Activated naive CD8-positive, alpha-beta T cell (primary cell): ENCODE results near the gene NGEF.
A peak's percentile ranks its signal among the peaks of the same experiment; 100 is the strongest.
"Not testable (repeated sequence)": the region's sequence is repeated elsewhere in the genome, so short reads cannot be mapped to it uniquely, and the experiment has no call there.

ENCODE experiments used
- H3K27ac Mint-ChIP-seq: one replicate; pipeline ENCODE4 v1.8.0; 2021; ENCODE audit warnings: mixed read lengths
- H3K27me3 Mint-ChIP-seq: one replicate; pipeline ENCODE4 v1.8.0; 2021; ENCODE audit warnings: mixed read lengths
- H3K36me3 Mint-ChIP-seq: one replicate; pipeline ENCODE4 v1.8.0; 2021; ENCODE audit warnings: mixed read lengths
- H3K4me1 Mint-ChIP-seq: one replicate; pipeline ENCODE4 v1.8.0; 2021; ENCODE audit warnings: low read depth, mixed read lengths
- H3K4me3 Mint-ChIP-seq: one replicate; pipeline ENCODE4 v1.8.0; 2021; ENCODE audit warnings: mild to moderate bottlenecking, mixed read lengths
- H3K9me3 Mint-ChIP-seq: one replicate; pipeline ENCODE4 v1.8.0; 2021; ENCODE audit warnings: low read depth, mixed read lengths

NGEF gene, protein sequence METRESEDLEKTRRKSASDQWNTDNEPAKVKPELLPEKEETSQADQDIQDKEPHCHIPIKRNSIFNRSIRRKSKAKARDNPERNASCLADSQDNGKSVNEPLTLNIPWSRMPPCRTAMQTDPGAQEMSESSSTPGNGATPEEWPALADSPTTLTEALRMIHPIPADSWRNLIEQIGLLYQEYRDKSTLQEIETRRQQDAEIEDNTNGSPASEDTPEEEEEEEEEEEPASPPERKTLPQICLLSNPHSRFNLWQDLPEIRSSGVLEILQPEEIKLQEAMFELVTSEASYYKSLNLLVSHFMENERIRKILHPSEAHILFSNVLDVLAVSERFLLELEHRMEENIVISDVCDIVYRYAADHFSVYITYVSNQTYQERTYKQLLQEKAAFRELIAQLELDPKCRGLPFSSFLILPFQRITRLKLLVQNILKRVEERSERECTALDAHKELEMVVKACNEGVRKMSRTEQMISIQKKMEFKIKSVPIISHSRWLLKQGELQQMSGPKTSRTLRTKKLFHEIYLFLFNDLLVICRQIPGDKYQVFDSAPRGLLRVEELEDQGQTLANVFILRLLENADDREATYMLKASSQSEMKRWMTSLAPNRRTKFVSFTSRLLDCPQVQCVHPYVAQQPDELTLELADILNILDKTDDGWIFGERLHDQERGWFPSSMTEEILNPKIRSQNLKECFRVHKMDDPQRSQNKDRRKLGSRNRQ

DNA sequence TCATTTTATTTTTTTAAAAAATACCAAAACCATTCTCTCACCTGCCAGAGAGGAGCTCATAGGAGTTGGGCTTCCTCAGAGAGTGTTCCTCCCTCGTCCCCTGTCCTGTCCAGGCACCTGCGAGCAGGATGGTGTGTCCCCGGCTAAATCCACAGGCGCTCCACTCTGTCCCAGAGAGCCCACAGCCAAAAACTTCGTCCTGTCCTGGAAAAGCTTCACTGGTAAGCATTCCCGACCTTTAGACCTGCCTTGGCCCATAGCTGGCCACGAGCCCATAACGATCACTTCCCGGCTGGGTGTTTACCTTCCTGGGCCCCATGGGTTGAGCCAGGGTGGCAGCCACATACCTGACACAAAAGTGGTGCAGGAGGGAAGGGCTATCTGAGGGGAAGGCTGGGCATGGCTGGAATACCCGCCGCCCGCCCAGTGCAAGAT is at the start of gene NGEF:
NGEF (minus strand) TSS at position 230 of the 435 bp plus-strand sequence. CDS start 38,366 bp downstream, outside the sequence.
- H3K4me3 Mint-ChIP-seq, result no peak within 1 kb of the TSS
- H3K4me1 Mint-ChIP-seq, result no peaks in the 10 kb centered on the region
- H3K9me3 Mint-ChIP-seq, result no peaks in the 10 kb centered on the region
- H3K36me3 Mint-ChIP-seq, result no peaks in the 10 kb centered on the region
- no peak within 1 kb of the TSS for H3K27ac Mint-ChIP-seq
- no peaks in the 10 kb centered on the region for H3K27me3 Mint-ChIP-seq

DNA sequence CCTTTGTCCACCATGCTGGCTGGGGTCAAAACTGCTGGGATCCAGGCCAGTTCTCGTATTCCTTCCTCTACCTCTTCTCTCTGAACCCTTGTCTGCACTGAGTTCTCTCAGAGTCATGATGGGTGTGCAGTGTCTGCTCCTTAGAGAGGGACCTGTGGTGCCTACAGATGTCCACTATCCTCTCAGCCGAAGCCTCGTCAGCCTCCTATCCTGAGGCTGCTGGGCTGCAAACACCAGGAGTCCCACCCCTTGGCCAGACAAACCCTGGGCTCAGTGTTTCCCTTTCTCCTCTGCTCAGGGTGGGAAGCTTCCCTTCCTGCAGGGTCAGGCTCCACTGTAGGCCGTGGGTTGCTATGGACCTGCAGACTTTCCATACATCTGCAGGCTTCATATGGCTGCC is 49.4 kb upstream of the NGEF start:
- no peaks in the 10 kb centered on the region for H3K9me3 Mint-ChIP-seq
- H3K36me3 Mint-ChIP-seq, result peaks cover 2% of the 10 kb centered on the region
- peaks cover 60% of the 10 kb centered on the region for H3K4me1 Mint-ChIP-seq
- H3K27ac Mint-ChIP-seq, result peak overlapping the region; percentile 98
- no peaks in the 10 kb centered on the region for H3K27me3 Mint-ChIP-seq
- H3K4me3 Mint-ChIP-seq, result peak overlapping the region; percentile 96

GRCh38 chr2:233061591-233062450 is 48.8 kb upstream of the NGEF start:
- Mint-ChIP-seq H3K36me3 (no peaks in the 10 kb centered on the region), H3K27me3 (no peaks in the 10 kb centered on the region), H3K4me3 (peak overlapping the region; percentile 96), H3K4me1 (peaks cover 53% of the 10 kb centered on the region), H3K9me3 (no peaks in the 10 kb centered on the region), H3K27ac (peak overlapping the region; percentile 98)

DNA sequence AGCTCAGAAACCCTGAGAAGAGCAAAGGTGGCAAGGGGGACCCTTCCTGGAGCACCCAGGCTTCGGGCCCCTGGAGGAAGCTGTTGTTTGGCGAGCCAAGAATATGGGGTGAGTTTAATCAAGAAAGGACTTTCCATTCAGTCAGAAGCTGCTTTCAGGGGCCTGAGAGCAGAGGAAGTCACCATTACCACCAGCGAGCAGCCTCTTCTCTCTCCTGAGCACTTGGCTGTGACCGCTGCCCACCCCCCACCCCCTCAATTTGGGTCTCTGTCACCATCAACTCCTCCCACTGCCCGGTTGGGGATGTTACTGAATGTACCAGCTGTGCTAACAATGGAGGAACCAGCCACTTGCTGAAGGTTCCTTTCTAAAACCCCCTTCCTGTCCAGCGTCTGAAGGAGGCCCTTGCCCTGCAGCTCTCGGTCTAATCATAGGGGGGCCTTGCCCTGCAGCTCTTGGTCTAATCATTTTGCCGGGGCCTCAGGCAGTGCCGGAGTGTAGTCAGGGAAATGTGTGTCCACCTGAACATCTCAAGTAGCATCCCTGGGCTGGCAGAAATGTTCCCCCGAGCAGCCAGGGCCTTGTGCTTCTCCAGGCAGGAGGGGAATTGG is 48.0 kb upstream of the NGEF start:
- Mint-ChIP-seq H3K27ac (peak overlapping the region; percentile 98), H3K27me3 (no peaks in the 10 kb centered on the region), H3K9me3 (no peaks in the 10 kb centered on the region), H3K36me3 (no peaks in the 10 kb centered on the region), H3K4me1 (peaks cover 48% of the 10 kb centered on the region), H3K4me3 (peak overlapping the region; percentile 96)

- H3K4me1 Mint-ChIP-seq, result peaks cover 47% of the 10 kb centered on the region
- H3K4me3 Mint-ChIP-seq, result peak overlapping the region; percentile 96
- no peaks in the 10 kb centered on the region for H3K9me3 Mint-ChIP-seq
- no peaks in the 10 kb centered on the region for H3K36me3 Mint-ChIP-seq
- no peaks in the 10 kb centered on the region for H3K27me3 Mint-ChIP-seq
- peak overlapping the region; percentile 98 for H3K27ac Mint-ChIP-seq
Measured at GRCh38 chr2:233060501-233060979, 47.5 kb upstream of the NGEF start.

DNA sequence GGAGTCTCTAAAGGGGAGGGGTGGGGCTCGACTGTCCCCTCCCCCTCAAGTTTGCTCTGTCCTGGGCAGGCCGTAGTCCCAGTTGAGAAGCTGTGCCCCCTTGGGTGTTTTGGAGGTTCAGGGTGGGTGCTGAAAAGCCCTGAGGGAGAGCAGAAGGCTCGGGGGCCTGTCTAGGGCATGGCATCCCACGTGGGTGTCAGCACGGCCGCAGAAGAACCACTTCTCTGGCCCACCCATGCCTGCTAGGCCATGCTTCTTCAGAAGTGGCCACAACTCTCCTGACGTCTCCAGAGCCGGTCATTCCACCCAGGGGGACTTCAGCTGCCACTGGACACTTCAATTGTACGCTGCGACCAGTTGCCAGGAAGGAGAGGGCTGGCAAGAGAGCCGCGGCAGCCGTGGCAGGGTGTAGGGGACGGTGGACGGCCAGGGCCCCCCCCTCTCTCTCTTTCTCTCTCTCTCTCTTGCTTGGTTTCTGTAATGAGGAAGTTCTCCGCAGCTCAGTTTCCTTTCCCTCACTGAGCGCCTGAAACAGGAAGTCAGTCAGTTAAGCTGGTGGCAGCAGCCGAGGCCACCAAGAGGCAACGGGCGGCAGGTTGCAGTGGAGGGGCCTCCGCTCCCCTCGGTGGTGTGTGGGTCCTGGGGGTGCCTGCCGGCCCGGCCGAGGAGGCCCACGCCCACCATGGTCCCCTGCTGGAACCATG is 46.9 kb upstream of the NGEF start, which contains the start of gene INPP5D:
INPP5D (plus strand) TSS at position 546 of the 704 bp plus-strand sequence; CDS start at position 683, 137 bp downstream.
- Mint-ChIP-seq H3K36me3 (no peaks in the 10 kb centered on the region), H3K9me3 (no peaks in the 10 kb centered on the region), H3K4me1 (peaks cover 43% of the 10 kb centered on the region), H3K27ac (peak within 1 kb of the TSS; percentile 98), H3K27me3 (no peaks in the 10 kb centered on the region), H3K4me3 (peak within 1 kb of the TSS; percentile 96)

- Mint-ChIP-seq H3K4me1 (peaks cover 40% of the 10 kb centered on the region), H3K4me3 (peak overlapping the region; percentile 96), H3K27ac (peak overlapping the region; percentile 98)
Measured at GRCh38 chr2:233059547-233059796, 46.4 kb upstream of the NGEF start.

DNA sequence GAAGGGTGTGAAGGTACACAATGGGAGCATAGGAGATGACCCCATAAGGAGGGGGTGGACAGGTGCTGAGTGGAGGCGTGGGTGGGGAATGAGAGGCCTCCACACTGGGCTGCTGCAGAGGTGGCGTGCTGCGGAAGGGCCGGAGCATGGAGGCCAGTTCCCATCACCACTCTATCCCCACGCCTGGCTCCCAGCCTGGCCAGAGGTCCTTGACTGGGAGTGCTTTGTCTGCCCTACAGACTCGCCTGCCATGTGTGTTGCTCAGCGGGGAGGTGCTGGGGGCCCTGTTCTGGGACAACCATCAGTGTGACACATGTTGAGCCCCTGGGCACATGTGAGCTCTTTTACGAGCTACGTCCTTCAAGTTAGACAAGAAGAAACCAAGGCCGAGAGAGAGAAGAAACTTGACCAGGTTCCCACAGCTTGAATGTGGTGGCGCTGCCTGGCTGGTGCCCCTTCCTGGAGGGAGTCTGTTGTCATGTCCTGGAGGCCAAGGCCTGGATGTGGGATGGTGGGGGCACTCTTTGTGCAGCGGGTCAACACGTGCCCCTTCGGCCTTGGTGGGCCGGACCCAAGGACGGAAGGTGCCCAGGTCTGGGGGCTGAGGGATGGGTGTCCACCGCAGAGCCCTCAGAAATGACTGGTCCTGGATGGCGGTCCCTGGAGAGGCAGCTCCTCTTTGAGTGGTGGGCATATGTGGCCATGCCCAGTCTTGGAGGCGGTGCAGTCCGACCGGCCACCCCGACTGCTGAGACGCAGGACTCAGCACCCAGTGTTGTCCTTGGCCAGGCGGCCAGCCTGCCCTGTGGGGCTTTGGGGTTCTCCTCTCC is 45.9 kb upstream of the NGEF start:
- H3K4me3 Mint-ChIP-seq, result peak overlapping the region; percentile 32
- no peaks in the 10 kb centered on the region for H3K27me3 Mint-ChIP-seq
- no peaks in the 10 kb centered on the region for H3K36me3 Mint-ChIP-seq
- H3K9me3 Mint-ChIP-seq, result no peaks in the 10 kb centered on the region
- peaks cover 41% of the 10 kb centered on the region for H3K4me1 Mint-ChIP-seq
- peak overlapping the region; percentile 72 for H3K27ac Mint-ChIP-seq

More at GRCh38 chr2:233059547-233059796, 46.4 kb upstream of the NGEF start:
- H3K9me3 Mint-ChIP-seq, result no peaks in the 10 kb centered on the region
- H3K27me3 Mint-ChIP-seq, result no peaks in the 10 kb centered on the region
- H3K36me3 Mint-ChIP-seq, result no peaks in the 10 kb centered on the region

DNA sequence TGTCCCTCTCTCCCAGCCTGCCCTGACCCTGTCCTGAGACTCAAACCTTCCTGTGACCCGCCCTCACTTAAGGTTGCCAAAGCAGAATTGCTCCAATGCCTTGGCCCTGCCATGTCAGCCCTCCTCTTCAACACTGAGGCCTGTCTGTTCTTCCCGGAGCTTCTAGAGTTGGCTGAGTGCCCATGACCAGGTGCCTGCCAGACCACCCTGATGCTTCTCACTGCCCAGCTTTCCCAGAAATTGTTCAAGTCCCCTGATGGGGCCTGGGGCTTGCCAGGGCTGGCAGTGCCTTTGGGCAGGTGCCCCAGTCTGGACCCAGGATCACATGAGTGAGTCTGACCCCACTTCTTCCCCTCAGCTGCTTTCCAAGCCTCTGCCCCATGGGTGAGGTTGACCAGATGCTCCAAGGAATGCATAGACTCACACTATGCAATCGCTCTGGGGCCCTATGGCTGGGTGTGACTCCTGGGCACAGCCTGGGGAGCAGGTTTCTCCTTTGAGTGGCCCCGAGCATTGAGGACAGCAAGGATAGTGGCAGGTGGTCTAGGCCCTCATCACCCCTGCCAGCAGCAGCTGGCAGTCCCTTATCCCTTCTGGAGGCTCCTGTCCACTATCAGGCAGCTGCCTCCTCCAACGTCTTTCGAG is 44.0 kb upstream of the NGEF start:
- H3K36me3 Mint-ChIP-seq, result no peaks in the 10 kb centered on the region
- H3K9me3 Mint-ChIP-seq, result no peaks in the 10 kb centered on the region
- H3K27ac Mint-ChIP-seq, result peak overlapping the region; percentile 8
- peaks cover 25% of the 10 kb centered on the region for H3K4me1 Mint-ChIP-seq
- H3K4me3 Mint-ChIP-seq, result no peak overlapping the region
- no peaks in the 10 kb centered on the region for H3K27me3 Mint-ChIP-seq

DNA sequence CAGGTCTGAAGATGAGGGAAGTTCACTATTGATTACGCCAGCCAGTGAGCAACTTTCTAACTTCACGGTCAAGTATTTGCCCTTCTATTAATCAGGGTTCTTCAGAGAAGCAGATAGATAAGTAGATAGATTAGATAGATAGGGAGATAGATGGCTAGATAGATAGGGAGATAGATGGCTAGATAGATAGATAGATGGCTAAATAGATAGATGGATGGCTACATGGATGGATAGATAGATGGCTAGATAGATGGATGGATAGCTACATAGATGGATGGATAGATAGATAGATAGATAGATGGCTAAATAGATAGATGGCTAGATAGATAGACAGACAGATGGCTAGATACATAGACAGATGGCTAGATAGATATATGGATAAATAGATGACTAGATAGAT is 42.3 kb upstream of the NGEF start:
- H3K27ac Mint-ChIP-seq, result no peak overlapping the region
- H3K27me3 Mint-ChIP-seq, result no peaks in the 10 kb centered on the region
- H3K4me1 Mint-ChIP-seq, result peaks cover 19% of the 10 kb centered on the region
- H3K9me3 Mint-ChIP-seq, result no peaks in the 10 kb centered on the region
- H3K4me3 Mint-ChIP-seq, result no peak overlapping the region
- H3K36me3 Mint-ChIP-seq, result no peaks in the 10 kb centered on the region

GRCh38 chr2:233053928-233054784 is 41.1 kb upstream of the NGEF start:
- H3K27ac Mint-ChIP-seq, result no peak overlapping the region
- no peaks in the 10 kb centered on the region for H3K9me3 Mint-ChIP-seq
- H3K4me1 Mint-ChIP-seq, result peaks cover 16% of the 10 kb centered on the region
- no peaks in the 10 kb centered on the region for H3K27me3 Mint-ChIP-seq
- H3K36me3 Mint-ChIP-seq, result no peaks in the 10 kb centered on the region
- no peak overlapping the region for H3K4me3 Mint-ChIP-seq

DNA sequence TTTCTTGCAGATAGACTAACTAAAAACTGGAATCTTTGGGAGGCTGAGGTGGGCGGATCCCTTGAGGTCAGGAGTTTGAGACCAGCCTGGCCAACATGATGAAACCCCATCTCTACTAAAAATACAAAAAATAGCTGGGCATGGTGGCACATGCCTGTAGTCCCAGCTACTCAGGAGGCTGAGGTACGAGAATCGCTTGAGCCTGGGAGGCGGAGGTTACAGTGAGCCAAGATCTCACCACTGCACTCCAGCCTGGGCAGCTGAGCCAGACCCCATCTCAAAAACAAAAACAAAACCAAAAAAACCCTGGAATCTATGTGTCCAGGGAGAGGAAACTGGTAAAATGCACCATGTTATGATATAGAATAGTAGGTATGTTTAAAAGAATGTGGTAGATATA is 39.5 kb upstream of the NGEF start:
- not testable (repeated sequence) for H3K4me3 Mint-ChIP-seq, H3K27me3 Mint-ChIP-seq, H3K27ac Mint-ChIP-seq, H3K9me3 Mint-ChIP-seq, H3K4me1 Mint-ChIP-seq, H3K36me3 Mint-ChIP-seq
